HepG2 (cell line): Measurements from ENCODE around the gene GALNT15. TPM values are rescaled to one million over a fixed set of nuclear protein-coding genes. Genes with fewer than 3 reads are reported as not detected.

Experiments
- ATAC-seq: fragments of 200-7000 bp; cut with Tn5 transposase; 3 replicates; pipeline ENCODE4 v1.9.1; 2020; ENCODE audit warnings: mild to moderate bottlenecking, moderate library complexity
- BruUV-seq: library from RNA; stranded (reverse); fragments of 400-500 nt; replicated peaks from 2 replicates; lab custom pipeline; 2021; lab: Mats Ljungman, UMichigan
- CTCF ChIA-PET: fragments of 300-600 bp; formaldehyde crosslinking; extraction: SDS; loops from one replicate; lab custom pipeline; 2021; ENCODE audit warnings: low total read pairs, inconsistent platforms, low intra/inter-chr PET ratio; lab: Yijun Ruan, JAX
- POLR2A ChIA-PET: fragments of 350-600 bp; sonication (Branson Sonifier 250); formaldehyde crosslinking; loops from one replicate; lab custom pipeline; 2020; ENCODE audit warnings: antibody characterized with exemption, inconsistent platforms; lab: Yijun Ruan, JAX
- DNase-seq: peaks from one replicate; pipeline ENCODE4 v3.0.0-alpha.2; 2015; ENCODE audit warnings: low spot score
- FAIRE-seq: peaks from 3 replicates; lab custom pipeline; 2011; peaks lifted over from hg19 to GRCh38; lab: Jason Lieb, UNC
- H2AFZ ChIP-seq: one replicate; pipeline ENCODE4 v1.6.1; 2011; ENCODE audit warnings: low read length, inconsistent platforms
- H3K27ac ChIP-seq: fragments of 300-600 bp; 3 replicates; pipeline ENCODE4 v1.8.0; 2011; ENCODE audit warnings: mixed run types, mild to moderate bottlenecking, mixed read lengths, low read length, inconsistent platforms; ENCODE audit not compliant: insufficient read depth; ENCODE audit errors: extremely low read length
- H3K27me3 ChIP-seq, 2 experiments: fragments of 200-600 bp in 1 of 2; 2 replicates in 1 of 2; 3 replicates in 1 of 2; pipeline versions ENCODE4 v1.6.0 to v1.8.0; 2011; ENCODE audit warnings: low read length in 2 of 2, mild to moderate bottlenecking in 2 of 2, moderate library complexity in 2 of 2, inconsistent platforms in 1 of 2; ENCODE audit not compliant: insufficient read depth in 2 of 2, control insufficient read depth in 1 of 2
- H3K36me3 ChIP-seq, 2 experiments: fragments of 200-600 bp in 1 of 2; replicated peaks in 1 of 2; 2 replicates in 1 of 2; 3 replicates in 1 of 2; pipeline versions ENCODE4 v1.5.1 to v1.8.0; 2011; ENCODE audit warnings: low read length in 2 of 2, inconsistent platforms in 1 of 2; ENCODE audit not compliant: insufficient read depth in 2 of 2, control insufficient read depth in 1 of 2
- H3K4me1 ChIP-seq: 2 replicates; pipeline ENCODE4 v1.5.1; 2012; ENCODE audit warnings: low read length, inconsistent platforms; ENCODE audit not compliant: insufficient read depth
- H3K4me2 ChIP-seq: 2 replicates; pipeline ENCODE4 v1.6.0; 2011; ENCODE audit warnings: low read depth, low read length, inconsistent platforms
- H3K4me3 ChIP-seq, 3 experiments: fragments of 200-600 bp in 1 of 3; sonication (generic), shearing (Covaris generic) in 1 of 3; replicated peaks in 1 of 3; 2 replicates each; pipeline ENCODE4 v1.5.1; 2011 to 2016; ENCODE audit warnings: low read length in 3 of 3, inconsistent platforms in 2 of 3, low read depth in 2 of 3, mild to moderate bottlenecking in 2 of 3, control low read depth in 1 of 3, mixed read lengths in 1 of 3; ENCODE audit not compliant: insufficient read depth in 1 of 3
- H3K79me2 ChIP-seq: one replicate; pipeline ENCODE4 v1.6.1; 2011; ENCODE audit warnings: low read length, inconsistent platforms; ENCODE audit not compliant: insufficient read depth
- H3K9ac ChIP-seq: 2 replicates; pipeline ENCODE4 v1.6.0; 2011; ENCODE audit warnings: mild to moderate bottlenecking, low read depth, low read length, inconsistent platforms; ENCODE audit not compliant: insufficient read depth
- H3K9me3 ChIP-seq: 2 replicates; pipeline ENCODE4 v1.5.1; 2012; ENCODE audit warnings: mild to moderate bottlenecking, low read length
- H4K20me1 ChIP-seq: 2 replicates; pipeline ENCODE4 v1.6.0; 2011; ENCODE audit warnings: inconsistent platforms, mild to moderate bottlenecking, low read length, moderate library complexity; ENCODE audit not compliant: insufficient read depth
- CENPT ChIP-seq: sonication (generic); formaldehyde crosslinking; IDR thresholded peaks from 2 replicates; pipeline ENCODE4 v1.8.0; 2022; ENCODE audit warnings: low read depth, mild to moderate bottlenecking, moderate library complexity, missing genetic modification reagents
- FOXO1 ChIP-seq: sonication (generic); formaldehyde crosslinking; IDR thresholded peaks from 2 replicates; pipeline ENCODE4 v1.4.0; 2020; ENCODE audit warnings: missing genetic modification reagents
- HNRNPH1 ChIP-seq: fragments of 200-400 bp; formaldehyde crosslinking; optimal IDR thresholded peaks from 2 replicates; pipeline ENCODE3; 2017; ENCODE audit warnings: mild to moderate bottlenecking, low read depth, low read length
- ISX ChIP-seq: sonication (generic); formaldehyde crosslinking; conservative IDR thresholded peaks from 2 replicates; pipeline ENCODE4 v1.5.0; 2020; ENCODE audit warnings: missing genetic modification reagents
- KAT8 ChIP-seq: IDR thresholded peaks from 2 replicates; pipeline ENCODE4 v1.6.1; 2016; ENCODE audit warnings: missing genetic modification reagents, missing compliant biosample characterization
- PBX3 ChIP-seq: sonication (generic); formaldehyde crosslinking; IDR thresholded peaks from 2 replicates; pipeline ENCODE4 v1.8.1; 2023; ENCODE audit warnings: missing genetic modification reagents, inconsistent platforms, borderline replicate concordance
- PITX1 ChIP-seq: sonication (generic); formaldehyde crosslinking; IDR thresholded peaks from 2 replicates; pipeline ENCODE4 v1.5.1; 2020; ENCODE audit warnings: mild to moderate bottlenecking, missing genetic modification reagents
- PLRG1 ChIP-seq: fragments of 450-650 bp; conservative IDR thresholded peaks from 2 replicates; pipeline ENCODE4 v1.6.1; 2016
- RAD21 ChIP-seq: fragments of 450-650 bp; formaldehyde crosslinking; IDR thresholded peaks from 2 replicates; pipeline ENCODE4 v1.5.0; 2020; ENCODE audit warnings: mild to moderate bottlenecking
- SP2 ChIP-seq: sonication (generic); formaldehyde crosslinking; IDR thresholded peaks from 2 replicates; pipeline ENCODE4 v1.5.1; 2020; ENCODE audit warnings: mild to moderate bottlenecking, missing genetic modification reagents
- TAF15 ChIP-seq: fragments of 200-400 bp; formaldehyde crosslinking; IDR thresholded peaks from one replicate; pipeline ENCODE4 v1.6.1; 2018; ENCODE audit warnings: mild to moderate bottlenecking, low read depth, low read length; ENCODE audit not compliant: poor library complexity, severe bottlenecking
- TBP ChIP-seq: sonication (generic); formaldehyde crosslinking; IDR thresholded peaks from 2 replicates; pipeline ENCODE4 v1.5.0; 2020; ENCODE audit warnings: missing genetic modification reagents
- TEAD3 ChIP-seq: optimal IDR thresholded peaks from 2 replicates; pipeline ENCODE3; 2016; ENCODE audit warnings: borderline replicate concordance
- TIGD3 ChIP-seq: sonication (generic); formaldehyde crosslinking; IDR thresholded peaks from 2 replicates; pipeline ENCODE4 v1.5.1; 2020; ENCODE audit warnings: mild to moderate bottlenecking, missing genetic modification reagents, borderline replicate concordance
- ZBTB34 ChIP-seq: sonication (generic); formaldehyde crosslinking; IDR thresholded peaks from 2 replicates; pipeline ENCODE4 v1.8.0; 2022; ENCODE audit warnings: mild to moderate bottlenecking, missing genetic modification reagents
- ZNF234 ChIP-seq: sonication (generic); formaldehyde crosslinking; conservative IDR thresholded peaks from 2 replicates; pipeline ENCODE4 v1.5.1; 2020; ENCODE audit warnings: mild to moderate bottlenecking, missing genetic modification reagents
- ZNF256 ChIP-seq: sonication (generic); formaldehyde crosslinking; conservative IDR thresholded peaks from 2 replicates; pipeline ENCODE4 v1.4.0; 2020; ENCODE audit warnings: missing genetic modification reagents
- ZNF589 ChIP-seq: sonication (generic); formaldehyde crosslinking; conservative IDR thresholded peaks from 2 replicates; pipeline ENCODE4 v1.8.0; 2022; ENCODE audit warnings: mild to moderate bottlenecking, moderate library complexity, missing genetic modification reagents
- ZNF672 ChIP-seq: sonication (generic); formaldehyde crosslinking; IDR thresholded peaks from 2 replicates; pipeline ENCODE4 v1.8.1; 2022; ENCODE audit warnings: missing genetic modification reagents
- ZNF749 ChIP-seq: sonication (generic); formaldehyde crosslinking; IDR thresholded peaks from 2 replicates; pipeline ENCODE4 v1.8.0; 2022; ENCODE audit warnings: mild to moderate bottlenecking, missing genetic modification reagents, moderate library complexity, borderline replicate concordance
- WGBS: methylation state at CpG from one replicate; pipeline ENCODE4 v1.1.6; 2017; ENCODE audit warnings: low lambda C conversion rate; 5-methylcytosine and 5-hydroxymethylcytosine counted together
- in situ Hi-C: cut with HindIII; loops from 2 replicates; pipeline ENCODE4 v1.10.0; 2017; ENCODE audit warnings: low pct_unique_long_range_greater_than_20kb; ENCODE audit not compliant: extremely low pct_ligation_motif_present
- intact Hi-C: fragments of 100-400 bp; cut with micrococcal nuclease; formaldehyde crosslinking; loops from one replicate; pipeline ENCODE4 v1.10.0; 2022; ENCODE audit not compliant: unreplicated experiment
- polyA plus RNA-seq, 8 experiments: library from polyadenylated mRNA; depleted of rRNA in 3 of 8; stranded (reverse) in 7 of 8; unstranded in 1 of 8; fragments of >200 nt; fragmentation: Illumina TruSeq in 4 of 8; extraction: Trizol in 4 of 8; gene quantifications; 2 replicates each; pipeline versions ENCODE4 v1.2.1 to v1.2.3, GENCODE V29; 2011 to 2016; ENCODE audit warnings: low read depth in 4 of 8, missing spikeins in 1 of 8, mixed read lengths in 1 of 8; ENCODE audit not compliant: insufficient read depth in 1 of 8
- total RNA-seq, 5 experiments: library from RNA; depleted of rRNA; stranded (reverse); fragments of >200 nt; fragmentation: Illumina TruSeq; extraction: Trizol; gene quantifications; 2 replicates each; pipeline ENCODE4 v1.2.3, GENCODE V29; 2016; ENCODE audit warnings: low read depth in 1 of 5

GALNT15 gene
- total and polyA plus RNA-seq, 2 of the 13 experiments (the other 11 are each of a cell fraction or from before 2014, with no cell fraction given), result 0.02 to 0.04 TPM

GRCh38 chr3:16182183-16182582 lies 7.7 kb downstream of the GALNT15 start:
- POLR2A ChIA-PET, result no interaction called here
- no peak overlapping the region for H3K9ac ChIP-seq
- H3K27me3 ChIP-seq, result peaks cover 0 to 29% of the 10 kb centered on the region in 2 experiments; a peak in 3 of 5 replicates
- DNase-seq (no peak), ATAC-seq (no peak), FAIRE-seq (no peak)
- no peaks in the 10 kb centered on the region for H3K79me2 ChIP-seq
- H3K9me3 ChIP-seq, result no peaks in the 10 kb centered on the region
- WGBS, result 0% methylated on average over 2 of the region's 2 CpGs
- H3K27ac ChIP-seq, result no peak overlapping the region
- H3K4me2 ChIP-seq, result no peak overlapping the region
- no peaks in the 10 kb centered on the region for H4K20me1 ChIP-seq
- CTCF ChIA-PET, result no interaction called here
- intact Hi-C loops (no loop called here), in situ Hi-C loops (no loop called here)
- no peaks in the 10 kb centered on the region for H3K36me3 ChIP-seq
- no TSS peak for BruUV-seq
- no peak overlapping the region for H3K4me3 ChIP-seq
- H3K4me1 ChIP-seq, result peaks cover 19% of the 10 kb centered on the region
- TF ChIP-seq TIGD3 (CRISPR knock-in tag) (no peak), FOXO1 (CRISPR knock-in tag) (no peak), PLRG1 (no peak), ZNF749 (CRISPR knock-in tag) (no peak), HNRNPH1 (no peak), ISX (CRISPR knock-in tag) (no peak), CENPT (CRISPR knock-in tag) (no peak), ZNF589 (no peak), PBX3 (no peak), ZNF234 (CRISPR knock-in tag) (no peak), SP2 (CRISPR knock-in tag) (no peak), KAT8 (no peak), PITX1 (CRISPR knock-in tag) (no peak), RAD21 (CRISPR knock-in tag) (no peak), TEAD3 (CRISPR knock-in tag) (no peak), TAF15 (no peak), TBP (CRISPR knock-in tag) (no peak), ZNF672 (no peak), ZBTB34 (no peak), ZNF256 (no peak)
- TF ChIP-seq, all 625 proteins: peak for 0
- no peak overlapping the region for H2AFZ ChIP-seq
